Activated CD8-positive, alpha-beta T cell treated with anti-CD3 and anti-CD28 coated beads for 36 hours (primary cell): ENCODE results near the gene TLE1. TPM values are rescaled to one million over a fixed set of nuclear protein-coding genes. Genes with fewer than 3 reads are reported as not detected.

ENCODE experiments used
- ATAC-seq: fragments of 200-7000 bp; cut with Tn5 transposase; one replicate; pipeline ENCODE4 v1.10.0; 2021; ENCODE audit warnings: mild to moderate bottlenecking, moderate library complexity
- CTCF ChIA-PET: fragments of 350-600 bp; sonication (Branson Sonifier 250); formaldehyde crosslinking; loops from one replicate; lab custom pipeline; 2021; ENCODE audit warnings: antibody characterized with exemption; lab: Charles Lee
- POLR2A ChIA-PET: fragments of 350-600 bp; sonication (Branson Sonifier 250); formaldehyde crosslinking; loops from one replicate; lab custom pipeline; 2021; ENCODE audit warnings: antibody characterized with exemption; lab: Charles Lee
- DNase-seq: peaks from one replicate; pipeline ENCODE4 v3.0.0-alpha.2; 2020
- H3K27ac Mint-ChIP-seq: one replicate; pipeline ENCODE4 v1.8.0; 2021; ENCODE audit warnings: mild to moderate bottlenecking, mixed read lengths
- H3K27me3 Mint-ChIP-seq: one replicate; pipeline ENCODE4 v1.8.0; 2021; ENCODE audit warnings: mixed read lengths
- H3K36me3 Mint-ChIP-seq: one replicate; pipeline ENCODE4 v1.8.0; 2021; ENCODE audit warnings: low read depth, mixed read lengths
- H3K4me1 Mint-ChIP-seq: one replicate; pipeline ENCODE4 v1.8.0; 2021; ENCODE audit warnings: low read depth, mixed read lengths
- H3K4me3 Mint-ChIP-seq: one replicate; pipeline ENCODE4 v1.8.0; 2021; ENCODE audit warnings: mild to moderate bottlenecking, moderate library complexity, mixed read lengths
- H3K9me3 Mint-ChIP-seq: one replicate; pipeline ENCODE4 v1.8.0; 2021; ENCODE audit warnings: mixed read lengths
- CTCF ChIP-seq: fragments of 200-600 bp; IDR thresholded peaks from one replicate; pipeline ENCODE4 v1.8.0; 2022; ENCODE audit warnings: antibody characterized with exemption, mild to moderate bottlenecking
- intact Hi-C: fragments of 100-400 bp; cut with micrococcal nuclease; formaldehyde crosslinking; loops from one replicate; pipeline ENCODE4 v1.10.0; 2022
- total RNA-seq, 2 experiments: library from RNA; stranded (reverse); gene quantifications; one replicate each; pipeline ENCODE4 v1.2.3, GENCODE V29; 2021

Gene TLE1
- total RNA-seq, 2 experiments from 2014 or later, result 0.20 to 0.29 TPM

- POLR2A ChIA-PET, result no interaction called here
- CTCF ChIA-PET, result no interaction called here
- no peaks in the 10 kb centered on the region for H3K9me3 Mint-ChIP-seq
- H3K27ac Mint-ChIP-seq, result no peak overlapping the region
- DNase-seq (peak; percentile 15), ATAC-seq (peak; percentile 45)
- H3K36me3 Mint-ChIP-seq, result no peaks in the 10 kb centered on the region
- H3K27me3 Mint-ChIP-seq, result peaks cover 2% of the 10 kb centered on the region
- peaks cover 5% of the 10 kb centered on the region for H3K4me1 Mint-ChIP-seq
- TF ChIP-seq CTCF, result no peak
- no peak overlapping the region for H3K4me3 Mint-ChIP-seq
- intact Hi-C loops, result no loop called here
These were observed 33.3 kb downstream of the TLE1 start for GRCh38 chr9:81656004-81656403.

GRCh38 chr9:81653240-81653639, 36.1 kb downstream of the TLE1 start:
- no peaks in the 10 kb centered on the region for H3K9me3 Mint-ChIP-seq
- H3K27ac Mint-ChIP-seq, result no peak overlapping the region
- intact Hi-C loops, result no loop called here
- H3K4me1 Mint-ChIP-seq, result peaks cover 5% of the 10 kb centered on the region
- TF ChIP-seq CTCF, result no peak
- H3K4me3 Mint-ChIP-seq, result no peak overlapping the region
- CTCF ChIA-PET, result no interaction called here
- ATAC-seq, result no peak
- H3K27me3 Mint-ChIP-seq, result no peaks in the 10 kb centered on the region
- POLR2A ChIA-PET, result no interaction called here
- no peak for DNase-seq
- no peaks in the 10 kb centered on the region for H3K36me3 Mint-ChIP-seq

- no peak overlapping the region for H3K4me3 Mint-ChIP-seq
- TF ChIP-seq CTCF, result no peak
- ChIA-PET POLR2A (no interaction called here), CTCF (no interaction called here)
- H3K27ac Mint-ChIP-seq, result no peak overlapping the region
- ATAC-seq, result no peak
- DNase-seq, result no peak
- H3K9me3 Mint-ChIP-seq, result no peaks in the 10 kb centered on the region
- no peaks in the 10 kb centered on the region for H3K36me3 Mint-ChIP-seq
- no peaks in the 10 kb centered on the region for H3K27me3 Mint-ChIP-seq
- intact Hi-C loops, result no loop called here
- peaks cover 5% of the 10 kb centered on the region for H3K4me1 Mint-ChIP-seq
These were observed 37.2 kb downstream of the TLE1 start for GRCh38 chr9:81652058-81652687.

GRCh38 chr9:81650586-81651515, 38.5 kb downstream of the TLE1 start:
- Mint-ChIP-seq H3K27me3 (no peaks in the 10 kb centered on the region), H3K4me3 (no peak overlapping the region), H3K4me1 (peaks cover 5% of the 10 kb centered on the region), H3K9me3 (no peaks in the 10 kb centered on the region), H3K27ac (no peak overlapping the region), H3K36me3 (no peaks in the 10 kb centered on the region)
- intact Hi-C loops, result no loop called here
- no peak for TF ChIP-seq CTCF
- CTCF ChIA-PET, result no interaction called here
- POLR2A ChIA-PET, result no interaction called here
- no peak for ATAC-seq
- no peak for DNase-seq
